MCF 10A (cell line): ENCODE data around the gene TCP10L. TPM values are rescaled to one million over a fixed set of nuclear protein-coding genes. Genes with fewer than 3 reads are reported as not detected.

Experiments
- BruUV-seq: library from RNA; stranded (reverse); fragments of 400-500 nt; replicated peaks from 2 replicates; lab custom pipeline; 2021; lab: Mats Ljungman, UMichigan
- CTCF ChIA-PET: fragments of 300-600 bp; sonication (Branson Sonifier 250); formaldehyde crosslinking; extraction: SDS; loops from one replicate; lab custom pipeline; 2021; ENCODE audit warnings: antibody characterized with exemption, inconsistent platforms; lab: Yijun Ruan, JAX
- POLR2A ChIA-PET: fragments of 300-600, 350-650 bp; sonication (Branson Sonifier 250); formaldehyde crosslinking; extraction: SDS; loops from one replicate; lab custom pipeline; 2020; ENCODE audit warnings: antibody characterized with exemption, inconsistent platforms; lab: Yijun Ruan, JAX
- DNase-seq: peaks from one replicate; pipeline ENCODE4 v3.0.0-alpha.2; 2018; ENCODE audit not compliant: unreplicated experiment
- H3K27ac Mint-ChIP-seq: one replicate; pipeline ENCODE4 v1.8.0; 2022; ENCODE audit warnings: mild to moderate bottlenecking, low read depth, mixed read lengths; ENCODE audit not compliant: unreplicated experiment
- H3K27me3 Mint-ChIP-seq: one replicate; pipeline ENCODE4 v1.8.0; 2022; ENCODE audit warnings: mixed read lengths; ENCODE audit not compliant: insufficient read depth, unreplicated experiment
- H3K36me3 Mint-ChIP-seq: one replicate; pipeline ENCODE4 v1.8.0; 2022; ENCODE audit warnings: mild to moderate bottlenecking, moderate library complexity, mixed read lengths; ENCODE audit not compliant: insufficient read depth, unreplicated experiment
- H3K4me1 Mint-ChIP-seq: one replicate; pipeline ENCODE4 v1.8.0; 2022; ENCODE audit warnings: mixed read lengths; ENCODE audit not compliant: insufficient read depth, unreplicated experiment
- H3K4me3 Mint-ChIP-seq: one replicate; pipeline ENCODE4 v1.8.0; 2022; ENCODE audit warnings: mild to moderate bottlenecking, moderate library complexity, mixed read lengths; ENCODE audit not compliant: unreplicated experiment
- H3K9me3 Mint-ChIP-seq: one replicate; pipeline ENCODE4 v1.8.0; 2022; ENCODE audit warnings: mixed read lengths; ENCODE audit not compliant: unreplicated experiment
- intact Hi-C: fragments of 100-400 bp; cut with micrococcal nuclease; formaldehyde crosslinking; loops from 2 replicates; pipeline ENCODE4 v1.14.1; 2022
- total RNA-seq: library from RNA; stranded (reverse); gene quantifications from 2 replicates; pipeline ENCODE4 v1.2.3, GENCODE V29; 2022
- TF ChIP-seq, protein P1 (sequence below): fragments of 200-600 bp; IDR thresholded peaks from one replicate; pipeline ENCODE4 v1.8.0; 2022; ENCODE audit warnings: antibody characterized with exemption, mild to moderate bottlenecking; ENCODE audit not compliant: unreplicated experiment

TCP10L gene
- total RNA-seq, 1 experiment from 2014 or later, result not detected

DNA sequence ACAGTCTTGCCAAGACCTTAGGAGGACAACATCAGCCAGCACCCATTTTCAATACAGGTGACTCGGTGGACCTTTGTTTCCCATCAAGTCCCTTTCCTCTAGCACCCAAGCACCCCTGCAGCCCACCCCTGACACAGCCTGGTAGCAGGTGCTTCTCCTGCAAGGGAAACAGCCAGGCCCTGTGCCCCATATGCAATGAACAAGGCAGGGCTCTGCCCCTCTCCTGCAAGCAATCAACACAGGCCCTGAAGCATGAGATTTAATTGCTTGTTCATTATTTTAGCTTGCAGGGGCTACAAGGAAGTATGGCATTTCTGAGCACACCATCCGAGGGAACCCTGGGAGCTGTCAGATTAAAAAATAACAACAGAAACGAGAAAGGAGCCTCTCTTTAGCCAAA lies 35.4 kb downstream of the TCP10L start:
- no peak overlapping the region for H3K27ac Mint-ChIP-seq
- ChIA-PET POLR2A (no interaction called here), CTCF (interaction anchor here (1.2 kb wide), 1 partner anchor 21 kb away, joined by 4 read pairs; no protein-coding TSS in a partner anchor)
- H3K9me3 Mint-ChIP-seq, result no peaks in the 10 kb centered on the region
- no TSS peak for BruUV-seq
- TF ChIP-seq, protein P1, sequence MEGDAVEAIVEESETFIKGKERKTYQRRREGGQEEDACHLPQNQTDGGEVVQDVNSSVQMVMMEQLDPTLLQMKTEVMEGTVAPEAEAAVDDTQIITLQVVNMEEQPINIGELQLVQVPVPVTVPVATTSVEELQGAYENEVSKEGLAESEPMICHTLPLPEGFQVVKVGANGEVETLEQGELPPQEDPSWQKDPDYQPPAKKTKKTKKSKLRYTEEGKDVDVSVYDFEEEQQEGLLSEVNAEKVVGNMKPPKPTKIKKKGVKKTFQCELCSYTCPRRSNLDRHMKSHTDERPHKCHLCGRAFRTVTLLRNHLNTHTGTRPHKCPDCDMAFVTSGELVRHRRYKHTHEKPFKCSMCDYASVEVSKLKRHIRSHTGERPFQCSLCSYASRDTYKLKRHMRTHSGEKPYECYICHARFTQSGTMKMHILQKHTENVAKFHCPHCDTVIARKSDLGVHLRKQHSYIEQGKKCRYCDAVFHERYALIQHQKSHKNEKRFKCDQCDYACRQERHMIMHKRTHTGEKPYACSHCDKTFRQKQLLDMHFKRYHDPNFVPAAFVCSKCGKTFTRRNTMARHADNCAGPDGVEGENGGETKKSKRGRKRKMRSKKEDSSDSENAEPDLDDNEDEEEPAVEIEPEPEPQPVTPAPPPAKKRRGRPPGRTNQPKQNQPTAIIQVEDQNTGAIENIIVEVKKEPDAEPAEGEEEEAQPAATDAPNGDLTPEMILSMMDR, result no peak
- H3K27me3 Mint-ChIP-seq, result peaks cover 16% of the 10 kb centered on the region
- H3K4me1 Mint-ChIP-seq, result peaks cover 2% of the 10 kb centered on the region
- no peak for DNase-seq
- no peak overlapping the region for H3K4me3 Mint-ChIP-seq
- intact Hi-C loops, result no loop called here
- H3K36me3 Mint-ChIP-seq, result no peaks in the 10 kb centered on the region

DNA sequence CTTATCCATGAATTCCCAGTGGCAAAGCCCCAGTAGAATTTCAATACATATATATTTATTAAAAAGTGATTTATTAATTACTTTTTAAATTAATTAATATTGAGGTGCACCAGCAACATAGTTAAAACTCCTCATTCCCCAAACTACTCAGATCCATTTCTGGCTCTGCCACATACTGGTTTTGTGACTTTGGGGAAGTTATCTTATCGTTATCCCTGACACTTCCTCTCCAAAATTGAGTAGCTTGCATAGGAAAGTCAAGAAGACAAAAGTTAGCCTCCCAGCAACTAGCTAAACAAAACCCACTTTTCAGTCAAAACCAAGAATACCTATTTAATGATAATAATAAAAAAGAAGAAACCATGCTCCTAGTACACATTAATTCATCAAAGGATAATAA lies 35.9 kb downstream of the TCP10L start:
- Mint-ChIP-seq H3K27me3 (peaks cover 16% of the 10 kb centered on the region), H3K27ac (no peak overlapping the region), H3K9me3 (no peaks in the 10 kb centered on the region), H3K36me3 (no peaks in the 10 kb centered on the region), H3K4me1 (no peaks in the 10 kb centered on the region), H3K4me3 (no peak overlapping the region)
- POLR2A ChIA-PET, result no interaction called here
- intact Hi-C loops, result no loop called here
- CTCF ChIA-PET, result interaction anchor here (1.2 kb wide), 1 partner anchor 21 kb away, joined by 4 read pairs; no protein-coding TSS in a partner anchor
- TF ChIP-seq, protein P1, result no peak
- no TSS peak for BruUV-seq
- DNase-seq, result no peak

DNA sequence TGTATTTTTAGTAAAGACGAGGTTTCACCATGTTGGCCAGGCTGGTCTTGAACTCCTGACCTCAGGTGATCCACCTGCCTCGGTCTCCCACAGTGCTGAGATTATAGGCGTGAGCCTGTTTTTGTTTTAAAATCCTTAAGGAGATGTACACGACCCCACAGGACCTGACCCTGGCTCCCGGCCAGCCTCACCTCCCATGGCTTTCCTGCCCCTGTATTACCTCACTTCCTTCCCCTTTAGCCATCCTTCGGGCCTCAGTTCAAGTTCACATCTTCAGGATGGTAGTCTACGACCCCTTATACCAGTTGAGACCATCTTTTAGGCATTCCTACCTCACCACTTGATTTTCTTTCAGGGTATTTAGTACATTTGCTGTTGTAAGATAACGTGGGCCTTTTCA lies 36.3 kb downstream of the TCP10L start:
- intact Hi-C loops, result no loop called here
- Mint-ChIP-seq H3K27ac (no peak overlapping the region), H3K4me3 (no peak overlapping the region), H3K27me3 (peaks cover 16% of the 10 kb centered on the region), H3K36me3 (no peaks in the 10 kb centered on the region), H3K4me1 (no peaks in the 10 kb centered on the region), H3K9me3 (no peaks in the 10 kb centered on the region)
- TF ChIP-seq, protein P1, result no peak
- ChIA-PET POLR2A (interaction anchor here (0.6 kb wide), 1 partner anchor 141 kb away, joined by 3 read pairs; no protein-coding TSS in a partner anchor), CTCF (interaction anchor here (1.2 kb wide), 1 partner anchor 22 kb away, joined by 4 read pairs; no protein-coding TSS in a partner anchor)
- no TSS peak for BruUV-seq
- no peak for DNase-seq

DNA sequence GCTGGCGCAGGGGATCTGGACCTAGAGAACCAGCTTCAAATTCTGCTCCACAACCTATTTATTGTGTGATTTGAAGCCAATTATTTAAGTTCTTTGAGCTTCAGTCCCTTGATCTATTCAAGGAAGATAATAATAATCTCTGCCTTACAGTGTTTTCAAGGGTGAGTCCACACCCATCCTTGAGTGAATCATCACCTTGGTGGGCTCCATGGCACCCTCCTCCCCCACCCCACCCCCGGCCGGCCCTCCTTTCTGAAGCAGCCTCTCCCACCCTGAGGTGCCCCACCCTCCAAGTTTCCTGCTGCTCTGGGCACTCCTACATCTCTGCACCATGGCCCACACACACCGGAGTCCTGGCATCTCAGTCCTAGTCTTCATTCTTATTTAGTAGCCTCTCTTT lies 38.3 kb downstream of the TCP10L start:
- peaks cover 16% of the 10 kb centered on the region for H3K27me3 Mint-ChIP-seq
- no peak for DNase-seq
- intact Hi-C loops, result no loop called here
- no peak overlapping the region for H3K27ac Mint-ChIP-seq
- no peaks in the 10 kb centered on the region for H3K36me3 Mint-ChIP-seq
- ChIA-PET POLR2A (no interaction called here), CTCF (interaction anchor here (0.6 to 1.1 kb wide), 2 partner anchors 22 to 133 kb away, joined by 3 read pairs; no protein-coding TSS in a partner anchor)
- BruUV-seq, result no TSS peak
- H3K4me3 Mint-ChIP-seq, result no peak overlapping the region
- H3K9me3 Mint-ChIP-seq, result no peaks in the 10 kb centered on the region
- no peaks in the 10 kb centered on the region for H3K4me1 Mint-ChIP-seq
- TF ChIP-seq, protein P1, result no peak
